NCI-H2171 (cell line): ENCODE results near the gene KCNT2.
"Not testable (repeated sequence)": the region's sequence is repeated elsewhere in the genome, so short reads cannot be mapped to it uniquely, and the experiment has no call there.

ENCODE experiments used
- DNase-seq: peaks from one replicate; lab custom pipeline; 2025; lab: John Stamatoyannopoulos, UW

The KCNT2 gene

GRCh38 chr1:196513821-196514220 lies 94.4 kb downstream of the KCNT2 start:
- no peak for DNase-seq

GRCh38 chr1:196510451-196510850 lies 97.8 kb downstream of the KCNT2 start:
- DNase-seq: no peak

- DNase-seq: not testable (repeated sequence)
Observed at GRCh38 chr1:196504224-196504623, 104.0 kb downstream of the KCNT2 start.

DNA sequence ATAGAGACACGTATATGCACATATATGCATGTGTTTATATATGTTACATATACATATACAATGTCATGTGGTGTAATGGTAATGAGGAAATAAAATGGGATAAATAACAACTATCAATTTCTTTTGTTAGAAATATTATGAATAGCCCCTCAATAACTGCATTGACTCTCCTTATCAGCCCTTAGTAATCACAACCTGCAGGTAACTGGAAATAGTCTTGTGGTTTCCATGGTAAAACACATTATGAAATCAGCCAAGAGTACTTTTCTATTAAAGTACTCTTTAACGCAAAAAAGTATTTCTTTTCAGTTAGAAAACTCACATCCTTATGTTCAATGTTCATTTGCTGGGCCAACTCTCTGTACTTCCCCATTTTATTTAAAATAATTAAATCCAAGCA lies 105.8 kb downstream of the KCNT2 start:
- DNase-seq: no peak

DNA sequence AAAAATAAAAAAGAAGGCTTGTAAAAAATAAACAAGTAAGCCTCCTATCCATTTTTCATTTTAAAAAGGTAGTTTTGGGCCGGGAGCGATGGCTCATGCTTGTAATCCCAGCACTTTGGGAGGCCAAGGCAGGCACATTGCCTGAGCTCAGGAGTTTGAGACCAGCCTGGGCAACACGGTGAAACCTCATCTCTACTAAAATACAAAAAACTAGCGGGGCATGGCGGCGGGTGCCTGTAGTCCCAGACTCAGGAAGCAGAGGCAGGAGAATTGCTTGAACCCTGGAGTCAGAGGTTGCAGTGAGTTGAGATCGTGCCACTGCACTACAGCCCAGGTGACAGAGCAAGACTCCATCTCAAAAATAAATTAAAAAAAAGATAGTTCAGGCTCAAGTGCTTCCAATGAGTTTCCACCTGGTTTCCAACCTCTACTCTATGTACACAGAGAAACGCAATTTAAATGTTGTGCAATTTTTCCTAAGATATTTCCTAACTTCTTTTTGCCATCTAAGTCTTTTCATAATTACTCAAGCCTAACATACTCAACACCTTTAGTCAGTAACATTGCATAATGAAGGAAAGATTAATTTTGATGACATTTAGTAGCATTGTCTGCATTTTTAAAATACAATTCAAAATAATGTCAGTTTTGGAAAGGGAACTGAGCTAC lies 106.3 kb downstream of the KCNT2 start:
- DNase-seq: no peak

- DNase-seq: no peak
Observed at GRCh38 chr1:196497817-196498216, 110.4 kb downstream of the KCNT2 start.

GRCh38 chr1:196494766-196495165 lies 113.5 kb downstream of the KCNT2 start:
- DNase-seq: no peak

GRCh38 chr1:196493881-196494280 lies 114.4 kb downstream of the KCNT2 start:
- no peak for DNase-seq

DNA sequence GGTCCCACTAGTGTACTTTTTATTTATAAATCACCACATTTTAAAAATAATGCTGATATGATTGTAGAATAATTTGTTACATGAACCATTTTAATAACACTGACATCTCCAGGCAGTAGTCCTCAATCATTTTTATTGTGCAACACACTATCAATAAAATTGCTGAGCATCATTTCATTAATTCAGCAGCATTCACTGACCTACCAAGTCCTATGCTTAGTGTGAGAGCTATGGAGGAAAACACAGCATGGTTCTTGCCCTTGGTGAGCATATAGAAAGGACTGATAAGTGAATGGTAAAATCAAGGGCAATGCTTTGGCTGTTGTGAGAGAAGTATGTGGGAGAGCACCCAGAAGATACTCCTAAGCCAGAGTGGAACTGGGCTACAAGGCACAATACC lies 119.7 kb downstream of the KCNT2 start:
- no peak for DNase-seq

GRCh38 chr1:196486346-196486745 lies 121.9 kb downstream of the KCNT2 start:
- no peak for DNase-seq

GRCh38 chr1:196481616-196482015 lies 126.6 kb downstream of the KCNT2 start:
- no peak for DNase-seq

GRCh38 chr1:196477262-196477661 lies 131.0 kb downstream of the KCNT2 start:
- DNase-seq: no peak

DNA sequence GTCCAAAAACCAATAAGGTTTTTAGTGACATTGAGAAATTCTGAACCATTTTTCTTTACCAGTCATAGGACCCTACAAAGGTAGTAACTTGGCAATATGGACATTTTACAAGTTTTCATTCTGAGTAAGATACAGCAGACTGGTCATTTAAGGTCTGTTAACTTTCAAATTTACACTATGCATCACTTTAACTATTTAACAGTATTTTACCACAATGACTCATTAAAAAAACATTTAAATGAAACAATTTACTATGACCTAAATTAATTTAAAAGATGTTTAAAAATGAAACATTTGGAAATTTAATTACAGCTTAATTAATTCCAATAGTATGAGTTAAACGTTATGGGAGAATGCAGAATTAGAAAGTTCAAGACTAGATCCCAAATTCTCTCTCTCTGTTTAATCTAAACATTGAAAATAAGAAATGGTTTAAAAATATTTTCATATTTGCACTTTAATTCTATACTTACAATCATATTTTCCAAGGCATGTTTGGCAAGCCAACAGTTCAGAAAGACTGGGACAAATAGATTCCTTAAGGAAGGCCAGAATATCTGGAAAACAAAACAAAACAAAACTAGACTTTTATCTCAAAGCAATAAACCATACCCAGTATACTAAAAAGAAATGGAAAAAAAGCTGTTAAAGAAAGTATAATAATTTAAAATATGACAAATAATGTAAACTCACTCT lies 140.9 kb downstream of the KCNT2 start:
- no peak for DNase-seq

GRCh38 chr1:196466654-196467053 lies 141.6 kb downstream of the KCNT2 start:
- DNase-seq: no peak

DNA sequence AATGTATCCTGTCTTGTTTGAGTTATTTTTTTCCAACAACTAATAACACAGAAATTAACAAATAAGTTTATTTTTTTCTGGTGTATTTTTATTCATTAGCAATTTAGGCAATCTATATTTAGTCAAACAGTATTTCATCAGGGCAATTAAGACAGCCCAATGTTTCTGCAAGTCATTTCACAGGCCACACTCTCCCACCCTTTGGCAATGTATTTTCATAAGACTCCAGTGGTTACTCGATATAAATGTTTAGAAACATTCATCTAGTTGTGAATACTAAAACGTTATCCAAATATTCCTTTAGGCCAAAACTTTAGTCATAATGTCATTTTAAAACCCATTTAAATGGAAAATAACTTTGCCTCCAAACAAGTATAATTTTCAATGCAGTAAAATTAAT lies 142.1 kb downstream of the KCNT2 start:
- no peak for DNase-seq

GRCh38 chr1:196464480-196464941 lies 143.7 kb downstream of the KCNT2 start:
- DNase-seq: no peak

DNA sequence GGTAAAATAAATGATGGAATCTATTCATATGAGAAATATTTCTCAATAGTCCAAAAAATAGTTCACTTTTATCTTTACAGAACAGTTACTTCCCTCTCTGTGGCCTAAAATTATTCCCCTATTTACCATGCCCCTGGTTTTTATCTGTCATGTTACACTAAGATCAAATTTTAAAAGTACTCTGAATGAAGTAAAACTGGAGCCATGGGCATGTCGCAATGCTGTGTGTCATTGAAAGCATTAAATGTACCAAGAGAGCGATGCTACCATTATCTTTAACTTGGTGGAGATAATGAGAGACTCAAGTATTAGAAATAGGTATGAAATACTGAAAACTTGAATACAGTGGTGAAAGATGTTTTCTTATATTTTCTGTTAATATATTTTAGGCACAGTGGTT lies 146.2 kb downstream of the KCNT2 start:
- no peak for DNase-seq

DNA sequence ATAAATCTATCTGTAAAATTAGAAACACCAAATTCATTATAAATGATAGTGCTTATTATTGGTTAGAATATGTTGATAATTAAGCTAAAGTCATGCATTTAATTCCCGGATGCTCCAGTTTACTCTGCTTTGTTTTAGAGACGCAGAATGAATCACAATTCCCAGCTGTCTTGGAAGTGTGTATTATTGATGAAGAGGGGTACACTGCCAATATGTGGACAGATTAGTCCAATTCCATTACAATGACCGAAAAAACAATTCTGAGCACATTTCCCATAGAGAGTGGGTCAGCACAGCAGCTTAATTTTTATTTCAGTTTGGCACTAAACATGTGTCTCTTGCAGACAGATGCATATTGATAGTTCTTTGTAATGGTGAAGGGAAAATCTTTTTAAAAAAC lies 146.7 kb downstream of the KCNT2 start:
- no peak for DNase-seq

GRCh38 chr1:196459383-196459782 lies 148.9 kb downstream of the KCNT2 start:
- DNase-seq: no peak

- DNase-seq: no peak
Observed at GRCh38 chr1:196454792-196455191, 153.4 kb downstream of the KCNT2 start.

- DNase-seq: no peak
Observed at GRCh38 chr1:196451103-196451502, 157.1 kb downstream of the KCNT2 start.

- no peak for DNase-seq
Observed at GRCh38 chr1:196450143-196451095, 157.8 kb downstream of the KCNT2 start.

- DNase-seq: no peak
Observed at GRCh38 chr1:196449460-196449859, 158.8 kb downstream of the KCNT2 start.
